ENCODE measurements around the gene NAGLU. TPM values are rescaled to one million over a fixed set of nuclear protein-coding genes. Genes with fewer than 3 reads are reported as not detected.
A peak's percentile ranks its signal among the peaks of the same experiment; 100 is the strongest.

NAGLU gene
- polyA plus RNA-seq, 4 donors, result 25.3 to 47.0 (median 32.7) TPM

GRCh38 chr17:42508426-42509165 lies 27.4 kb upstream of the NAGLU start:
- H3K9me3 ChIP-seq (ENCODE audit: control insufficient read depth in 2 of 2, insufficient read depth in 1 of 2, low read depth in 1 of 2, low read length in 1 of 2), result no peaks in the 10 kb centered on the region
- no peak overlapping the region for H3K27ac ChIP-seq (ENCODE audit: low read depth in 1 of 3, low read length in 2 of 3)
- 76 to 81% (median 81%) methylated on average over 12 of the region's 12 CpGs for WGBS, 3 donors
- H3K4me1 ChIP-seq (ENCODE audit: control insufficient read depth in 3 of 3, insufficient read depth in 2 of 3, low read depth in 1 of 3, low read length in 2 of 3), result peaks cover 0 to 20% (median 0%) of the 10 kb centered on the region in 3 donors
- no peak overlapping the region for H3K4me3 ChIP-seq (ENCODE audit: low read depth in 1 of 3, low read length in 3 of 3)
- H3K27me3 ChIP-seq (ENCODE audit: control insufficient read depth in 3 of 3, insufficient read depth in 3 of 3, low read length in 3 of 3), result no peaks in the 10 kb centered on the region
- H3K36me3 ChIP-seq (ENCODE audit: control insufficient read depth in 3 of 3, insufficient read depth in 2 of 3, low read depth in 1 of 3, low read length in 3 of 3), result peaks cover 4 to 81% (median 15%) of the 10 kb centered on the region in 3 donors
- FAIRE-seq (no peak), DNase-seq (no peak)

- Histone ChIP-seq H3K27me3 (ENCODE audit: control insufficient read depth in 3 of 3, insufficient read depth in 3 of 3, low read length in 3 of 3) (no peaks in the 10 kb centered on the region), H3K4me1 (ENCODE audit: control insufficient read depth in 3 of 3, insufficient read depth in 2 of 3, low read depth in 1 of 3, low read length in 2 of 3) (peaks cover 0 to 28% (median 0%) of the 10 kb centered on the region in 3 donors), H3K4me3 (ENCODE audit: low read depth in 1 of 3, low read length in 3 of 3) (no peak overlapping the region), H3K9me3 (ENCODE audit: control insufficient read depth in 2 of 2, insufficient read depth in 1 of 2, low read depth in 1 of 2, low read length in 1 of 2) (no peaks in the 10 kb centered on the region), H3K36me3 (ENCODE audit: control insufficient read depth in 3 of 3, insufficient read depth in 2 of 3, low read depth in 1 of 3, low read length in 3 of 3) (peaks cover 4 to 87% (median 11%) of the 10 kb centered on the region in 3 donors), H3K27ac (ENCODE audit: low read depth in 1 of 3, low read length in 2 of 3) (no peak overlapping the region)
- FAIRE-seq, result no peak
- 82 to 96% (median 87%) methylated on average over 5 of the region's 5 CpGs for WGBS, 3 donors
- DNase-seq, result no peak
Measured at GRCh38 chr17:42509409-42509808, 26.6 kb upstream of the NAGLU start.

GRCh38 chr17:42509841-42510240 lies 26.2 kb upstream of the NAGLU start:
- H3K36me3 ChIP-seq (ENCODE audit: control insufficient read depth in 3 of 3, insufficient read depth in 2 of 3, low read depth in 1 of 3, low read length in 3 of 3), result peaks cover 4 to 87% (median 10%) of the 10 kb centered on the region in 3 donors
- no peak overlapping the region for H3K4me3 ChIP-seq (ENCODE audit: low read depth in 1 of 3, low read length in 3 of 3)
- no peak overlapping the region for H3K27ac ChIP-seq (ENCODE audit: low read depth in 1 of 3, low read length in 2 of 3)
- no peaks in the 10 kb centered on the region for H3K9me3 ChIP-seq (ENCODE audit: control insufficient read depth in 2 of 2, insufficient read depth in 1 of 2, low read depth in 1 of 2, low read length in 1 of 2)
- peaks cover 0 to 33% (median 0%) of the 10 kb centered on the region in 3 donors for H3K4me1 ChIP-seq (ENCODE audit: control insufficient read depth in 3 of 3, insufficient read depth in 2 of 3, low read depth in 1 of 3, low read length in 2 of 3)
- WGBS, 3 donors, result 86 to 94% (median 93%) methylated on average over 2 of the region's 2 CpGs
- FAIRE-seq, result no peak
- H3K27me3 ChIP-seq (ENCODE audit: control insufficient read depth in 3 of 3, insufficient read depth in 3 of 3, low read length in 3 of 3), result no peaks in the 10 kb centered on the region
- no peak for DNase-seq

DNA sequence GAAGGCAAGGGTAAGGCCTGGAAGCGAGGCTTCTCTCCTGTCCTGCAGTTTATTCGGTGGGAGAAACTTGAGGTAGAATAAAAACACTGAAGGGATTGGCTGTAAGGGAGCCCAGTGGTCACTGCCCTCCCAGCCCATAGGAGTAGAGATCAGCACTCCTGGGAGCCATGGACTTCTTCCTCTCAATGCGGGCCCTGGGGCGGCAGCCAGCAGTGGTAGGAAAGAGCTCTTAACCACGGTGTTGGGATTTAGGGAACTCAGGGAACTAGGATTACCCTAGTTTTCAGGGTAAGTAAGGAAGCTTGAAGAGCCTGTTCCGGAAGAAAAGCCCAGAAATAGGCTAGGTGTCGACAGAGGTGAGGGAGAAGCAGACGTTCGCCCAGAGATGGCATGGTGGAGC lies 23.8 kb upstream of the NAGLU start:
- H3K36me3 ChIP-seq (ENCODE audit: control insufficient read depth in 3 of 3, insufficient read depth in 2 of 3, low read depth in 1 of 3, low read length in 3 of 3), result peaks cover 4 to 95% (median 10%) of the 10 kb centered on the region in 3 donors
- no peak overlapping the region for H3K4me3 ChIP-seq (ENCODE audit: low read depth in 1 of 3, low read length in 3 of 3)
- FAIRE-seq (no peak), DNase-seq (no peak)
- no peaks in the 10 kb centered on the region for H3K27me3 ChIP-seq (ENCODE audit: control insufficient read depth in 3 of 3, insufficient read depth in 3 of 3, low read length in 3 of 3)
- 73 to 86% (median 83%) methylated on average over 9 of the region's 9 CpGs for WGBS, 3 donors
- peaks cover 0 to 40% (median under 1%) of the 10 kb centered on the region in 3 donors for H3K4me1 ChIP-seq (ENCODE audit: control insufficient read depth in 3 of 3, insufficient read depth in 2 of 3, low read depth in 1 of 3, low read length in 2 of 3)
- H3K27ac ChIP-seq (ENCODE audit: low read depth in 1 of 3, low read length in 2 of 3), result peak overlapping the region in 2 of 3 donors; percentile 9 to 73
- no peaks in the 10 kb centered on the region for H3K9me3 ChIP-seq (ENCODE audit: control insufficient read depth in 2 of 2, insufficient read depth in 1 of 2, low read depth in 1 of 2, low read length in 1 of 2)

GRCh38 chr17:42512733-42513251 lies 23.2 kb upstream of the NAGLU start:
- Histone ChIP-seq H3K4me1 (ENCODE audit: control insufficient read depth in 3 of 3, insufficient read depth in 2 of 3, low read depth in 1 of 3, low read length in 2 of 3) (peaks cover 0 to 45% (median 3%) of the 10 kb centered on the region in 3 donors), H3K27me3 (ENCODE audit: control insufficient read depth in 3 of 3, insufficient read depth in 3 of 3, low read length in 3 of 3) (no peaks in the 10 kb centered on the region), H3K4me3 (ENCODE audit: low read depth in 1 of 3, low read length in 3 of 3) (no peak overlapping the region), H3K9me3 (ENCODE audit: control insufficient read depth in 2 of 2, insufficient read depth in 1 of 2, low read depth in 1 of 2, low read length in 1 of 2) (no peaks in the 10 kb centered on the region), H3K36me3 (ENCODE audit: control insufficient read depth in 3 of 3, insufficient read depth in 2 of 3, low read depth in 1 of 3, low read length in 3 of 3) (peaks cover under 1 to 94% (median 8%) of the 10 kb centered on the region in 3 donors), H3K27ac (ENCODE audit: low read depth in 1 of 3, low read length in 2 of 3) (peak overlapping the region in 2 of 3 donors; percentile 9 to 73)
- WGBS, 3 donors, result 32 to 42% (median 37%) methylated on average over 6 of the region's 6 CpGs
- FAIRE-seq (no peak), DNase-seq (peak in 1 of 2 donors; percentile 87)

DNA sequence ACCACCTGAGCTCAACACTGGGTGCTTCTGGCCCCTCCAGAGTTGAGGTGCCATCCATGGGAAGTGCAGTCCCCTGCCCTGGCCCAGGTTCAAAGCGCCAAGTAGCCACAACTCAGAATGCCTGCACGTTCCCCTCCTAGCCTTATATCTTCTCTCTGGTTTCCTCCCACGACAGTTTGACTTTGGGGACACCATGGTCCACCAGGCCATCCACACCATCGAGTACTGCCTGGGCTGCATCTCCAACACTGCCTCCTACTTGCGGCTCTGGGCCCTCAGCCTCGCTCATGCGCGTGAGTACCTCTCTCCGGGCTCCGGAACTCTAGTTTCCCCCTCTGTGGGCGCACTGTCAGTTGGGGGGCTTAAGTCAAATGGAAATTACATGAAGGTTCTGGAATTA lies 22.4 kb upstream of the NAGLU start:
- 96% methylated on average over 11 of the region's 11 CpGs for whole genome bisulfite sequencing, 3 donors
- no peak overlapping the region for H3K4me3 ChIP-seq (ENCODE audit: low read depth in 1 of 3, low read length in 3 of 3)
- FAIRE-seq (no peak), DNase-seq (no peak)
- peak overlapping the region in 2 of 3 donors; percentile 23 to 73 for H3K27ac ChIP-seq (ENCODE audit: low read depth in 1 of 3, low read length in 2 of 3)
- H3K36me3 ChIP-seq (ENCODE audit: control insufficient read depth in 3 of 3, insufficient read depth in 2 of 3, low read depth in 1 of 3, low read length in 3 of 3), result peaks cover 0 to 88% (median 6%) of the 10 kb centered on the region in 3 donors
- H3K9me3 ChIP-seq (ENCODE audit: control insufficient read depth in 2 of 2, insufficient read depth in 1 of 2, low read depth in 1 of 2, low read length in 1 of 2), result no peaks in the 10 kb centered on the region
- peaks cover 0 to 54% (median 9%) of the 10 kb centered on the region in 3 donors for H3K4me1 ChIP-seq (ENCODE audit: control insufficient read depth in 3 of 3, insufficient read depth in 2 of 3, low read depth in 1 of 3, low read length in 2 of 3)
- H3K27me3 ChIP-seq (ENCODE audit: control insufficient read depth in 3 of 3, insufficient read depth in 3 of 3, low read length in 3 of 3), result no peaks in the 10 kb centered on the region

DNA sequence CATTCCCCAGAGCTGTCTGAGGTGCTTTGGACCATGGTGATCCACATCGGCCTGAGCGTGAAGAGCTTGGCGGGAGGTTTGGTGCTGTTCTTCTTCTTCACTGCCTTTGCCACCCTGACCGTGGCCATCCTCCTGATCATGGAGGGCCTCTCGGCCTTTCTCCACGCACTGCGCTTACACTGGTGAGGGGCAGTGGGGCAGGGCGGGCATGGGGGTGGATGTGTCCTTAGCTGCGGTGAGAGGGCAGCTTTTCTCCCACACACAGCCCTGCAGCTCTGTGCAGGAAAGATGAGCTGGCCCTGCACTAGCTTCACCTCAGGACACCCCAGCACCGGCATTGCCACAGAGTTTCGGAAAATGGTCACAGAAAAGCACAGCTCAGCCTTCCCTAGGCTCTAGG lies 21.8 kb upstream of the NAGLU start:
- H3K27ac ChIP-seq (ENCODE audit: low read depth in 1 of 3, low read length in 2 of 3), result peak overlapping the region in 1 of 3 donors; percentile 73
- FAIRE-seq (no peak), DNase-seq (no peak)
- no peaks in the 10 kb centered on the region for H3K27me3 ChIP-seq (ENCODE audit: control insufficient read depth in 3 of 3, insufficient read depth in 3 of 3, low read length in 3 of 3)
- H3K4me1 ChIP-seq (ENCODE audit: control insufficient read depth in 3 of 3, insufficient read depth in 2 of 3, low read depth in 1 of 3, low read length in 2 of 3), result peaks cover 0 to 60% (median 14%) of the 10 kb centered on the region in 3 donors
- no peaks in the 10 kb centered on the region for H3K9me3 ChIP-seq (ENCODE audit: control insufficient read depth in 2 of 2, insufficient read depth in 1 of 2, low read depth in 1 of 2, low read length in 1 of 2)
- 97 to 99% (median 98%) methylated on average over 11 of the region's 11 CpGs for WGBS, 3 donors
- H3K36me3 ChIP-seq (ENCODE audit: control insufficient read depth in 3 of 3, insufficient read depth in 2 of 3, low read depth in 1 of 3, low read length in 3 of 3), result peaks cover 0 to 84% (median 6%) of the 10 kb centered on the region in 3 donors
- H3K4me3 ChIP-seq (ENCODE audit: low read depth in 1 of 3, low read length in 3 of 3), result no peak overlapping the region

- peaks cover 0 to 84% (median 4%) of the 10 kb centered on the region in 3 donors for H3K36me3 ChIP-seq (ENCODE audit: control insufficient read depth in 3 of 3, insufficient read depth in 2 of 3, low read depth in 1 of 3, low read length in 3 of 3)
- H3K27ac ChIP-seq (ENCODE audit: low read depth in 1 of 3, low read length in 2 of 3), result no peak overlapping the region
- FAIRE-seq, result no peak
- H3K4me1 ChIP-seq (ENCODE audit: control insufficient read depth in 3 of 3, insufficient read depth in 2 of 3, low read depth in 1 of 3, low read length in 2 of 3), result peaks cover 4 to 66% (median 19%) of the 10 kb centered on the region in 3 donors
- H3K4me3 ChIP-seq (ENCODE audit: low read depth in 1 of 3, low read length in 3 of 3), result no peak overlapping the region
- no peaks in the 10 kb centered on the region for H3K9me3 ChIP-seq (ENCODE audit: control insufficient read depth in 2 of 2, insufficient read depth in 1 of 2, low read depth in 1 of 2, low read length in 1 of 2)
- WGBS, 3 donors, result 89 to 95% (median 93%) methylated on average over 8 of the region's 8 CpGs
- H3K27me3 ChIP-seq (ENCODE audit: control insufficient read depth in 3 of 3, insufficient read depth in 3 of 3, low read length in 3 of 3), result no peaks in the 10 kb centered on the region
- DNase-seq, result no peak
Measured at GRCh38 chr17:42514867-42515266, 21.2 kb upstream of the NAGLU start.
